LNCaP clone FGC (cell line): ENCODE results near the gene SBK3.
A peak's percentile ranks its signal among the peaks of the same experiment; 100 is the strongest.

Source experiments
- DNase-seq: peaks from one replicate; pipeline ENCODE4 v3.0.0-alpha.2; 2011; ENCODE audit warnings: low read depth
- H3K4me3 ChIP-seq: 2 replicates; pipeline ENCODE4 v1.5.1; 2011; ENCODE audit warnings: mild to moderate bottlenecking, low read depth, low read length, control low read depth
- TF ChIP-seq, protein P1 (sequence below): IDR thresholded peaks from 2 replicates; pipeline ENCODE4 v1.5.1; 2012; ENCODE audit warnings: mild to moderate bottlenecking; ENCODE audit not compliant: control insufficient read depth, insufficient read depth; ENCODE audit errors: extremely low read depth

SBK3 gene

GRCh38 chr19:55492362-55492944, 52.9 kb downstream of the SBK3 start:
- peak; percentile 30 for DNase-seq

GRCh38 chr19:55491546-55492360, 53.6 kb downstream of the SBK3 start:
- DNase-seq: no peak
- H3K4me3 ChIP-seq: no peak overlapping the region
- TF ChIP-seq, protein P1, sequence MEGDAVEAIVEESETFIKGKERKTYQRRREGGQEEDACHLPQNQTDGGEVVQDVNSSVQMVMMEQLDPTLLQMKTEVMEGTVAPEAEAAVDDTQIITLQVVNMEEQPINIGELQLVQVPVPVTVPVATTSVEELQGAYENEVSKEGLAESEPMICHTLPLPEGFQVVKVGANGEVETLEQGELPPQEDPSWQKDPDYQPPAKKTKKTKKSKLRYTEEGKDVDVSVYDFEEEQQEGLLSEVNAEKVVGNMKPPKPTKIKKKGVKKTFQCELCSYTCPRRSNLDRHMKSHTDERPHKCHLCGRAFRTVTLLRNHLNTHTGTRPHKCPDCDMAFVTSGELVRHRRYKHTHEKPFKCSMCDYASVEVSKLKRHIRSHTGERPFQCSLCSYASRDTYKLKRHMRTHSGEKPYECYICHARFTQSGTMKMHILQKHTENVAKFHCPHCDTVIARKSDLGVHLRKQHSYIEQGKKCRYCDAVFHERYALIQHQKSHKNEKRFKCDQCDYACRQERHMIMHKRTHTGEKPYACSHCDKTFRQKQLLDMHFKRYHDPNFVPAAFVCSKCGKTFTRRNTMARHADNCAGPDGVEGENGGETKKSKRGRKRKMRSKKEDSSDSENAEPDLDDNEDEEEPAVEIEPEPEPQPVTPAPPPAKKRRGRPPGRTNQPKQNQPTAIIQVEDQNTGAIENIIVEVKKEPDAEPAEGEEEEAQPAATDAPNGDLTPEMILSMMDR: no peak

More at GRCh38 chr19:55492362-55492944, 52.9 kb downstream of the SBK3 start:
- TF ChIP-seq, protein P1: no peak
- no peak overlapping the region for H3K4me3 ChIP-seq
